HG02870 (cell line): ENCODE results near the gene CALR3.
"Not testable (repeated sequence)": the region's sequence is repeated elsewhere in the genome, so short reads cannot be mapped to it uniquely, and the experiment has no call there.

ENCODE experiments used
- ATAC-seq: cut with Tn5 transposase; IDR thresholded peaks from one replicate; pipeline ENCODE4 v1.9.1; 2021; ENCODE audit warnings: mild to moderate bottlenecking, moderate library complexity; ENCODE audit not compliant: unreplicated experiment

The CALR3 gene

GRCh38 chr19:16504271-16504670, 8.3 kb upstream of the CALR3 start:
- no peak for ATAC-seq

- ATAC-seq: no peak
These were observed 1.9 kb upstream of the CALR3 start for GRCh38 chr19:16497837-16498236.

GRCh38 chr19:16497042-16497441, 1.1 kb upstream of the CALR3 start:
- no peak for ATAC-seq

DNA sequence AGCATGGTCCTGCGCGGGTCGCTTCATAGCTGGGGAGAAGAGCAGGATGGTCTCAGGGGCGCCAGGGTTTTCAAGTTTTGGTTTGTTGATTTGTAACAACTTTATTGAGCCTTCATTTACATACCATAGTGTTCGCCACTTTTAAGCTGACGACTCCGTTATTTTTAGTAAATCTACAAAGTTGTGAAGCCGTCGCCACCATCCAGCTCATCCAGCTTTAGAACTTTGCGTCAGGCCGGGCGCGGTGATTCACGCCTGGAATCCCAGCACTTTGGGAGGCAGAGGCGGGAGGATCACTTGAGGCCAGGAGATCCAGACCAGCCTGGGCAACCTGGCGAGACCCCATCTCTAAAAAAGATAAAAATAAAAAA, 631 bp upstream of the CALR3 start:
- ATAC-seq: no peak

DNA sequence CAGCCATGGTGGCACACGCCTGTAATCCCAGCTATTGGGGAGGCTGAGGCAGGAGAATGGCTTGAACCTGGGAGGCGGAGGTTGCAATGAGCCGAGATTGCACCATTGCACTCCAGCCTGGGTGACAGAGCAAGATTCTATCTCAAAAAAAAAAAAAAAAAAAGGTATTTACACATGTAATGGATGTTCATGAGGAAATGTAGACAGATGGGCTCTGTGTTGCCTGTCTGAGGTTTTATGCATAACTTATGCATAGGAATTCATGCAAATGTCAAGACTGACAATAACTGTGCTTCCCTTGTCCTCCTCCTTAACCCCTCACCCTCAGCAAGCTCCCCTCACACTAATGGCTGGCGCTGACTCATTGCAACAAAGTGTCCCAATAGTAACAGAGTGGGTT, 9.5 kb downstream of the CALR3 start:
- ATAC-seq: not testable (repeated sequence)

DNA sequence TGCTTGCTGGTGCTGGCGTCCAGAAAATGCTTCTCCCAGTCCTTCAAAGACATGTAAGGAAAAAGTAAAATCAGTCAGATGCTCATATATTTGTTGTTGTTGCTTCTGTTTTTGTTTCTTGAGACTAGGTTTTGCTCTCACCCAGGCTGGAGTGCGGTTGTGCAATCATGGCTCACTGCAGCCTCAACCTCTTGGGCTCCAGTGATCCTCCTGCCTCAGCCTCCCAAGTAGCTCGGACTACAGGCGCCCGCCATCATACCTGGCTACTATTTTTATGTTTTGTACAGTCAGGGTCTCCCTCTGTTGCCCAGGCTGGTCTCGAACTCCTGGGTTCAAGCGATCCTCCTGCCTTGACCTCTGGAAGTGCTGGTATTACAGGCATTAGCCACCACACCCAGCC, 13.2 kb downstream of the CALR3 start:
- no peak for ATAC-seq

DNA sequence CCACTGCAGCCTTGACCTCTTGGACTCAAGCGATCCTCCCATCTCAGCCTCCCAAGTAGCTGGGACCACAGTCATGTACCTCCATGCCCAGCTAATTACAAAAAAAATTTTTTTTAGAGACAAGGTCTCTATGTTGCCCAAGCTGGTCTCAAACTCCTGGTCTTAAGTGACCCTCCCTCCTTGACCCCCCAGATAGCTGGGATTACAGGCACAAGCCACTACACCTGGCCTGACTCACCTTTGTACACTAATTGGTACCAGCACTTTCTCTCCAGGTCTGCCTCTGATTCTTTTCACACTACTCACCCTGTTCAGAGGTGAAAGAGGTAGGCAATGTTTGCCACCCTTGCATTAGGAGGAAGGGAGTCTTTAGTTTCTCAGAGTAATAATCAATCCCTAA, 18.7 kb downstream of the CALR3 start:
- ATAC-seq: no peak

GRCh38 chr19:16476401-16476800, 19.6 kb downstream of the CALR3 start:
- no peak for ATAC-seq

GRCh38 chr19:16473875-16474392, 22.0 kb downstream of the CALR3 start:
- no peak for ATAC-seq

DNA sequence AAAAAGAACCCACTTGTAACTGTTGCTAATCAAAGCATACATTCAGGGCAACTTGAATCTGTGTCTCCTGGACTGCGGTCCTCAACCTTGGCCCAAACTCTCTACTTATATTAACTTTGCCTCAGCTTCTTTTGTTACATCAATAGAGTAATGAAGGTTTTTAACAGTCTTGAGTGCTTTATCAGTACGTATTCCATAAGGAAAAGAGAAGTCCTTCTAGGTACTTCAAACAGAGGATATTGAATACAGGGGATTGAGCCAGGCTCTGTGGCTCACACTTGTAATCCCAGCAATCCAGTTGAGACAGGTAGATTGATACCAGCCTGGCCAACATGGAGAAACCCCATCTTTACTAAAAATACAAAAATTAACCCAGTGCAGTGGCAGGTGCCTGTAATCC, 23.0 kb downstream of the CALR3 start:
- ATAC-seq: no peak

DNA sequence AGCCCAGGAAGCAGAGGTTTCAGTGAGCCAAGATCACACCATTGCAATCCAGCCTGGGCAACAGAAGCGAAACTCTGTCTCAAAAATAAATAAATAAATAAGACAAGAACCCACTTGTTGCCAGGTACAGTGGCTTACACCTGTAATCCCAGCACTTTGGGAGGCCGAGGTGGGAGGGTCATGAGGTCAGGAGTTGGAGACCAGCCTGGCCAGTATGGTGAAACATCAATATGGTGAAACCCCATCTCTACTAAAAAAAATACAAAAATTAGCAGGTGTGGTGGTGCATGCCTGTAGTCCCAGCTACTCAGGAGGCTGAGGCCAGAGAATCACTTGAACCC, 23.4 kb downstream of the CALR3 start:
- ATAC-seq: not testable (repeated sequence)

GRCh38 chr19:16470911-16471811, 24.8 kb downstream of the CALR3 start:
- no peak for ATAC-seq

DNA sequence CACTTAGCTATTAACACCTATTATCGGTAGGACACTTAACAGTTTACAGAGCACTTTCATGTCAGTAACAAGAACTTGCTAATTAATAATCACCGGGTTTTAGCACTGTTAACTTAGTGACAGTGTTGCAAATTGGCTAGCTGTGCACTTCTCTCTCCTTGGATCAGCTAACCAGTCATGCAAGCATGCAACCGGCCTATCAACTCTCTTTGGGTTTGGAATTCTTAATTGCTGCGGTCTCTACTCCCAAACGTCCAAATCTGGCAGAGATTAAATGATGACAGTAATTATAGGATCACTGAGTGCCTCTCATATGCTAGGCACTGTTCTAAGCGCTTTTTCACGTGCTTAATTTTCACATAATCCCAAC, 25.4 kb downstream of the CALR3 start:
- ATAC-seq: no peak

GRCh38 chr19:16467581-16467980, 28.4 kb downstream of the CALR3 start:
- no peak for ATAC-seq

DNA sequence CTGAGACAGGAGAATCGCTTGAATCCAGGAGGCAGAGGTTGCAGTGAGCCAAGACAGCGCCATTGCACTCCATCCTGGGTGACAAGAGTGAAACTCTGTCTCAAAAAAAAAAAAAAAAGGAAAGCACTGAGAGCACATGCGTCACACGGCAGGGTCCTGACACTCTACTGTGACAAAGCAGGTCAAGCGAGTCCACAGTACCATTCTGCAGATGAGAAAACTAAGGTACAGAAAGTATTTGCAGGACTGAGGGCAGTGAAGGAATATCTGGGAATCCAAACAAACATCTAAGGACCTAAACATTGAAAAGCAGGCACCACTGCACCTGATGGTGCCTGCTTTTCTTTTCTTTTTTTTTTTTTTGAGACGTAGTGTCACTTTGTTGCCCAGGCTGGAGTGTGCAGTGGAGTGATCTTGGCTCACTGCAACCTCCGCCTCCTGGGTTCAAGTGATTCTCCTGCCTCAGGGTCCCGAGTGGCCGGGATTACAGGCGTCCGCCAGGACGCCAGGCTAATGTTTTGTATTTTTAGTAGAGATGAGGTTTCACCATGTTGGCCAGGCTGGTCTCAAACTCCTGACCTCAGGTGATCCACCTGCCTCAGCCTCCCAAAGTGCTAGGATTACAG, 29.1 kb downstream of the CALR3 start:
- not testable (repeated sequence) for ATAC-seq

- ATAC-seq: no peak
These were observed 30.7 kb downstream of the CALR3 start for GRCh38 chr19:16465239-16465638.

- no peak for ATAC-seq
These were observed 31.9 kb downstream of the CALR3 start for GRCh38 chr19:16463991-16464575.

GRCh38 chr19:16463341-16463990, 32.5 kb downstream of the CALR3 start:
- ATAC-seq: no peak

DNA sequence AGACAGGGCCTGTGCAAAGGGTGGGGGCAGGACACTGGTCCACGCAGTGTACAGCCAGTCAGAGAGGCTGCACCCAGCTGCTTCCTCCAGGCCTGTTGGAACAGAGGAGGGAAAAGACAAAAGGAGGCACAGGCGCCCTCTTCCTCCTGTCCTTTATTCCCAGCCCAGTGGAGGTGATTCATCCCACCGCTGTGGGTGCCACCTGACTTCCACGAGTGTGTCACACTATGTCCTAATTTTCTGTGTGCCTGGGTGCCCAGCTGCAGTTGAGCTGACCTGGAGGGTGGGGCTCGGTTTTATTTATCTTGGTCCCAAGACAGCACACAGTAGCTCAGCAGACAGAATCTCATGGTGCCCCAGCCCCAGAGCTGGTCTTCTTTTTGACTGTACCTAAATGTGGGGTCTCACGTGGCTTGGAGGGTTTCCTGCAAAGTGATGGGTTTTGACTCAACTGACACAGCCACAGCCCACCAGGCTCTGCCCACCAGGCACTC, 33.2 kb downstream of the CALR3 start:
- ATAC-seq: no peak

DNA sequence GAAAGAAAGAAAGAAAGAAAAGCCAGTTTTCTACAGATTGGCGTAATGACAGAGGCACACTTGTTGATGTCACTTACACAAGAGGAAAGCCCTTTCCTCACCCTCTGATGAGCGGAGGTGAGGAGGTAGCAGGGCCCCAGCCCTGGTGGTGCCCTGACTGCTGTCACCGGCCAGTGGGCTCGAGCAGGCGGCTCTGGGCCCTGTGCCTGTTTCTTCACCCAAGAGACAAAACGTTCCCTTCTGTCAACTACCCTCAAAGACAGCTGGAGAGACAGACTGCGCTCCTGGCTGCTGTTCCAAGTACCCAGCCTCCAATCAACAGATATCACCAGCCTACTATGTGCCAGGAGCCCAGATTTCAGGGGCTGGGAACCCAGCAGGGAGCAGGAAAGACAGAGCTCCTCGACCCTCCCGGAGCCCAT, 34.3 kb downstream of the CALR3 start:
- no peak for ATAC-seq

DNA sequence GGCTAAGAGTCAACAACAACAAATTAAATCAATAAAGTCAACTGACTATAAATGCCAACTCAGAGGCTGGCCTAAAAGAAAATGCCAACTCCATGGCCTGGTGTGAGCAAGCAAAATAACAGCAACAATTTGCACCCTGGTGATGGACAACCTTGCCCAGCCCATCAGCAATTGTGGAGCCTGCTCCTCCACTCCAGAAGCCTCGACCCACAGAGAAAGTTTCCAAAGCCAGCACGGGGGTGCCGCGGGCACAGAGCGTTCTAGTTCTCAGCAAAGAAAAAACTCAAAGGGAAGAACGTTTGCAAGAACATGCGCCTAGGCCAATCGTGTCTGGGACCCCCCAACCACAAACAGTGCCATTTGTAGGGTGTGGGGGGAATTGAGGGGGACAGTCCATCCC, 35.5 kb downstream of the CALR3 start:
- no peak for ATAC-seq
